Body of pancreas (tissue), 4 donors: Measurements from ENCODE around the gene KRT86.

Experiments
- CTCF ChIP-seq, 7 experiments: fragments of 450-650 bp in 4 of 7; fragments of 200-600 bp in 3 of 7; sonication (generic) in 3 of 7; IDR thresholded peaks; one replicate each; pipeline ENCODE4 v1.5.1; 2016 to 2019; ENCODE audit warnings: antibody characterized with exemption in 7 of 7
- POLR2A ChIP-seq, 3 donors: fragments of 450-650 bp; IDR thresholded peaks; one replicate each; pipeline ENCODE4 v1.6.1; 2016; ENCODE audit warnings: antibody characterized with exemption in 3 of 3, mild to moderate bottlenecking in 2 of 3

- no peak for TF ChIP-seq CTCF (IDR thresholded peaks at IDR 0.05)
- TF ChIP-seq POLR2A (IDR thresholded peaks at IDR 0.05) = no peak
Measured at GRCh38 chr12:52254180-52254964, 20.1 kb upstream of the KRT86 start.
